RWPE1 (cell line): ENCODE measurements around the gene ATAD5.

Experiments used
- CTCF ChIA-PET: fragments of 350-600 bp; sonication (Branson Sonifier 250); formaldehyde crosslinking; extraction: SDS; loops from one replicate; lab custom pipeline; 2021; lab: Yijun Ruan, JAX
- POLR2A ChIA-PET: fragments of 400-600 bp; formaldehyde crosslinking; extraction: SDS; loops from one replicate; lab custom pipeline; 2020; ENCODE audit warnings: antibody characterized with exemption; ENCODE audit not compliant: low non-redundant PET; lab: Yijun Ruan, JAX
- DNase-seq: peaks from one replicate; pipeline ENCODE4 v3.0.0; 2012; ENCODE audit warnings: low spot score
- H3K27ac ChIP-seq: fragments of 450-650 bp; 2 replicates; pipeline ENCODE4 v1.5.1; 2017
- CTCF ChIP-seq: fragments of 450-650 bp; conservative IDR thresholded peaks from 2 replicates; pipeline ENCODE4 v1.5.1; 2017; ENCODE audit warnings: low read depth, mild to moderate bottlenecking

ATAD5 gene

GRCh38 chr17:30831663-30832437 is at the start of gene ATAD5:
Gene ATAD5 (plus strand): TSS chr17:30831966. CDS start chr17:30832348, 382 bp downstream.
- peak; percentile 86 for DNase-seq
- ChIA-PET CTCF (interaction anchor here (0.6 kb wide), 1 partner anchor 509 kb away, joined by 3 read pairs; no protein-coding TSS in a partner anchor), POLR2A (no interaction called here)
- no peak for TF ChIP-seq CTCF
- peak within 1 kb of the TSS; percentile 82 for H3K27ac ChIP-seq

- no peak overlapping the region for H3K27ac ChIP-seq
- ChIA-PET CTCF (no interaction called here), POLR2A (no interaction called here)
- no peak for DNase-seq
- TF ChIP-seq CTCF = no peak
These were observed 49.6 kb upstream of the ATAD5 start for GRCh38 chr17:30782206-30782605.

- CTCF ChIA-PET = no interaction called here
These were observed 42.8 kb upstream of the ATAD5 start for GRCh38 chr17:30788918-30789317.

GRCh38 chr17:30790279-30790678 is 41.5 kb upstream of the ATAD5 start:
- ChIA-PET POLR2A (no interaction called here), CTCF (no interaction called here)

More at GRCh38 chr17:30788918-30789317, 42.8 kb upstream of the ATAD5 start:
- no peak for TF ChIP-seq CTCF
- H3K27ac ChIP-seq = no peak overlapping the region
- no peak for DNase-seq
- POLR2A ChIA-PET = interaction anchor here (0.5 kb wide), 1 partner anchor 12 kb away, joined by 5 read pairs; no protein-coding TSS in a partner anchor

GRCh38 chr17:30793282-30793977 is 38.3 kb upstream of the ATAD5 start:
- ChIA-PET CTCF (interaction anchor here (0.6 kb wide), 1 partner anchor 81 kb away, joined by 5 read pairs; no protein-coding TSS in a partner anchor), POLR2A (no interaction called here)
- no peak for DNase-seq

More at GRCh38 chr17:30790279-30790678, 41.5 kb upstream of the ATAD5 start:
- no peak for DNase-seq
- H3K27ac ChIP-seq = no peak overlapping the region
- no peak for TF ChIP-seq CTCF

More at GRCh38 chr17:30793282-30793977, 38.3 kb upstream of the ATAD5 start:
- TF ChIP-seq CTCF = no peak
- 0 out of 2 replicates have a peak overlapping the region, but pooled peaks have one; percentile 35 for H3K27ac ChIP-seq
